Measurements from ENCODE around the gene MDM4. TPM values are rescaled to one million over a fixed set of nuclear protein-coding genes. Genes with fewer than 3 reads are reported as not detected.

Gene MDM4
- total RNA-seq, 1 donor from 2014 or later = 9.9 TPM

DNA sequence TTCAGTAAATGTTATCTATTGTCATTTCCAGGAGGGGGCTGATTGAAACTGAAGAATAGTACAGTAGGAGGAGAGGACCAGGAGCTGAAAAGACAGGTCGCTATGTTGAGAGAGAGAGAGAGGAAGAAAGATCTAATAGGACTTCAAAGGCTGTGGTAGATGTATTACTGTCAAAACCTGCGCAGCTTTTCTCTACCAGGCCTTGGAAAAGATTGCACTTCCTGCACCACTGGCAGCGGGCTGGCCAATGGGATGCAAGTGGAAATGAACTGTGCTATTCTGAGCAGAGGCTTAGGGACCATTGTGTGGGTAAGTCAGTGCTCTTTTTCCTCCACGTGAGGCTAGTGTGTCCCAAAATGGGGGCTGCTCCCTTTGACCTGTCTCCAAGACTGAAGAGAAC, 47.1 kb downstream of the MDM4 start:
- intact Hi-C loops (cut with DNase I) = no loop called here
- Histone ChIP-seq H3K36me3 (peaks cover 9 to 17% of the 10 kb centered on the region in 2 donors), H3K4me3 (no peak overlapping the region), H3K4me1 (no peaks in the 10 kb centered on the region), H3K27me3 (no peaks in the 10 kb centered on the region), H3K9me3 (no peaks in the 10 kb centered on the region), H3K27ac (no peak overlapping the region)
- no peak for DNase-seq (ENCODE audit: low spot score in 2 of 2)
- TF ChIP-seq, protein P1, sequence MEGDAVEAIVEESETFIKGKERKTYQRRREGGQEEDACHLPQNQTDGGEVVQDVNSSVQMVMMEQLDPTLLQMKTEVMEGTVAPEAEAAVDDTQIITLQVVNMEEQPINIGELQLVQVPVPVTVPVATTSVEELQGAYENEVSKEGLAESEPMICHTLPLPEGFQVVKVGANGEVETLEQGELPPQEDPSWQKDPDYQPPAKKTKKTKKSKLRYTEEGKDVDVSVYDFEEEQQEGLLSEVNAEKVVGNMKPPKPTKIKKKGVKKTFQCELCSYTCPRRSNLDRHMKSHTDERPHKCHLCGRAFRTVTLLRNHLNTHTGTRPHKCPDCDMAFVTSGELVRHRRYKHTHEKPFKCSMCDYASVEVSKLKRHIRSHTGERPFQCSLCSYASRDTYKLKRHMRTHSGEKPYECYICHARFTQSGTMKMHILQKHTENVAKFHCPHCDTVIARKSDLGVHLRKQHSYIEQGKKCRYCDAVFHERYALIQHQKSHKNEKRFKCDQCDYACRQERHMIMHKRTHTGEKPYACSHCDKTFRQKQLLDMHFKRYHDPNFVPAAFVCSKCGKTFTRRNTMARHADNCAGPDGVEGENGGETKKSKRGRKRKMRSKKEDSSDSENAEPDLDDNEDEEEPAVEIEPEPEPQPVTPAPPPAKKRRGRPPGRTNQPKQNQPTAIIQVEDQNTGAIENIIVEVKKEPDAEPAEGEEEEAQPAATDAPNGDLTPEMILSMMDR (IDR thresholded peaks at IDR 0.05) = no peak

DNA sequence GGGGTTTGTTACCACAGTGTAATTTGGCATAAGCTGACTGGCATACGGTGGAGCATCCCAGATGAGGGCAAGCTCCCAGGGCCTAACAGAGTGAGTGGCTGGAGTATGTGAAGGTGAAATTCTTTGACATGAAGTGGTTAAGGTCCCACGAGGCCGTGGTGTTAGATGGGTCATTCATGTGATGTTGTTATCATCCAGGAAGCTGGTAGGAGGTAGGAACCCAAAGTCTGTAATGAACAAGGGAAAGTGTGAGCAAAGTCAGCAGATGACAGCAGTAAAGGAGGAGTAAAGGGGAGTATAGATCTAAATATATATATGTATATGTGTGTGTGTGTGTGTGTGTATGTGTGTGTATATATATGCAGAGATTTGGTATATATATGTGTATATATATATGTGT, 47.6 kb downstream of the MDM4 start:
- no peaks in the 10 kb centered on the region for H3K27me3 ChIP-seq
- no peak overlapping the region for H3K4me3 ChIP-seq
- H3K27ac ChIP-seq = no peak overlapping the region
- intact Hi-C loops (cut with DNase I) = loop anchor here (2.0 kb wide), 1 partner anchor 243 kb away; no protein-coding TSS in a partner anchor
- H3K4me1 ChIP-seq = no peaks in the 10 kb centered on the region
- TF ChIP-seq, protein P1 (IDR thresholded peaks at IDR 0.05) = no peak
- peaks cover 9 to 16% of the 10 kb centered on the region in 2 donors for H3K36me3 ChIP-seq
- no peaks in the 10 kb centered on the region for H3K9me3 ChIP-seq
- DNase-seq (ENCODE audit: low spot score in 2 of 2) = no peak

DNA sequence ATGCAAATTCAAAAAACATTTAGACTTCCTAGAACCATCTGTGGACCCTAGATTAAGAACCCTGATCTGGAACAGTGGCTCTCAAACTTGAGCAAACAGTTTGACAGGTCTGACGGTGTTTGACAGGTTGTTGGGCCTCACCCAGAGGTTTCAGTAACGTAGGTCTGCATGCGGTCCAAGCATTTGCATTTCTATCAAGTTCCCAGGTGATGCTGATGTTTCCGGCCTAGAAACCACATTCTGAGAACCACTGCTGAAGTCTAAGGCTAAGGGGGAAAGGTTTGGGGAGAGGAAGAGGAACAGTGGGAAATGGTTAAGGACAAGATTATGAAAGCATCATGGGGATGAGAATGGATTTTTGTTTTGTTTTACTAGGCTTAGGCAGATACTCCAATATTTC, 48.6 kb downstream of the MDM4 start:
- Histone ChIP-seq H3K4me1 (no peaks in the 10 kb centered on the region), H3K27ac (no peak overlapping the region), H3K36me3 (peaks cover 9 to 10% of the 10 kb centered on the region in 2 donors), H3K9me3 (no peaks in the 10 kb centered on the region), H3K27me3 (no peaks in the 10 kb centered on the region), H3K4me3 (no peak overlapping the region)
- TF ChIP-seq, protein P1 (IDR thresholded peaks at IDR 0.05) = no peak
- intact Hi-C loops (cut with DNase I) = loop anchor here (2.0 kb wide), 1 partner anchor 242 kb away; no protein-coding TSS in a partner anchor
- no peak for DNase-seq (ENCODE audit: low spot score in 2 of 2)

DNA sequence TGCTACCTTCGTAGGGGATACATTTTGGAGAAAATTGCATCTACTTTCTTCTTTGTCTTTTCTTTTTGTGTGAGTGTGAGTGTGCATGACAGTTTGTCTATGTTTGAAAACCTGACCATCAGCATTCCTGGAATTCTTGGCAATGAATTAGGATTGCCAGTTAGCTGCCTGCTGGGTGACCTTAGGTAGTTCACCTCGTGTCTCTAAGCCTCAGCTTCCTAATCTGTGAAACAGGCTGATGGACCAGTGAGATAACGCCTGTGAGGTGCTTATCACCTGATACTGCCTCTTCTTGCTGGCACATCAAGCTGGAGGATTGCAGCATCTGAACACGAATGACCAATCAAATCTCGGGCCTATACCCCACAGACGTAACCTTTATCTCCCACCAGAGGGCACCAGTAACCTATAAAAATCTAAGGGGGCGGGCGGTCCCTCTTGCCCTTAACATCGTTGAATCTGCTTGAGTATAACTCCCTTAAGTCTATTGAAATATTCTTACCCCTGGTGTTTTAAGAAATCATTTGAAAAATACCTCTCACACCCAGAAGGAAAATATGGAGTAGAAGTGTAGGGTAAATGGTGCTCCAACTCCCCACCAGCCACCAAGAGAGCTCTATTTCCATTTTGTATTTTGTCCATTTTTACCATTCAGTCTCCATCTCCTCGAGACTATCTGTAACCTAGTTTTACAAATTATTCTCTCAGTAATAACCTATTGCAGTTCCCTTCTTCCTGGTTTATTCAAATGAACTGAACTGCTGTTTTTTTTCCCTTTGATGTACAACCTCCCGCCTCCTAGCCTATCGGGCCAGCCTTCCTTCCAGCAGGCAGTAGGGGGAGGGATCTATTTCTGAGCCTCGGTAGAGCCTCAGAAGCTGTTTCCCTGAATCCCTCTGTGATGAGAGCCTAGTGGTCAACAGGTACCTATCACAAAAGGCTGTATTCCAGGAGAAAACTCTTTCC, 49.7 kb downstream of the MDM4 start:
- Histone ChIP-seq H3K4me3 (no peak overlapping the region), H3K27ac (no peak overlapping the region), H3K4me1 (no peaks in the 10 kb centered on the region), H3K27me3 (no peaks in the 10 kb centered on the region), H3K9me3 (no peaks in the 10 kb centered on the region), H3K36me3 (peaks cover 9 to 10% of the 10 kb centered on the region in 2 donors)
- intact Hi-C loops (cut with DNase I) = loop anchor here (2.0 kb wide), 1 partner anchor 241 kb away; no protein-coding TSS in a partner anchor
- TF ChIP-seq, protein P1 (IDR thresholded peaks at IDR 0.05) = peak; percentile 37 to 47 (median 47)
- DNase-seq (ENCODE audit: low spot score in 2 of 2) = no peak

DNA sequence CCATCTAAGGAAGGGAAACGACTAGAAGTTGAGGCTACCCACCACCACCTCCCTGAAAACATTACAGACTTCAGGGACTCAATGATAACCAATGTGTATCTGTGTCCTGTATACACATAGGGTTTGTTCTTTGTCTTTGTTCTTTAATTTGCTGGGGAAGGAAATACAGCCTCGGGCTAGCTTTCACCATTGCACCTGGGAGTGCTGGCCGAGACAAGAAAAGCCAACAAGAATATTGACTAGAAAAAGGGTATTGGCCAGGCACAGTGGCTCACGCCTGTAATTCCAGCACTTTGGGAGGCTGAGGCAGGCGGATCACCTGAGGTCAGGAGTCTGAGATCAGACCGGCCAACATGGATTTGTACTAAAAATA, 50.4 kb downstream of the MDM4 start:
- H3K27ac ChIP-seq = no peak overlapping the region
- intact Hi-C loops (cut with DNase I) = no loop called here
- H3K27me3 ChIP-seq = no peaks in the 10 kb centered on the region
- TF ChIP-seq, protein P1 (IDR thresholded peaks at IDR 0.05) = no peak
- H3K9me3 ChIP-seq = no peaks in the 10 kb centered on the region
- no peaks in the 10 kb centered on the region for H3K4me1 ChIP-seq
- no peak overlapping the region for H3K4me3 ChIP-seq
- DNase-seq (ENCODE audit: low spot score in 2 of 2) = no peak
- peaks cover 9 to 10% of the 10 kb centered on the region in 2 donors for H3K36me3 ChIP-seq
